Suprapubic skin (tissue), 4 donors: ENCODE measurements around the gene CTNNA3.

Experiments used
- EP300 ChIP-seq: sonication (generic); formaldehyde crosslinking; IDR thresholded peaks from one replicate; pipeline ENCODE4 v1.6.1; 2017; ENCODE audit warnings: antibody characterized with exemption
- POLR2A ChIP-seq, 2 donors: fragments of 450-650 bp; IDR thresholded peaks; one replicate each; pipeline ENCODE4 v1.6.1; 2017; ENCODE audit warnings: antibody characterized with exemption in 2 of 2, mild to moderate bottlenecking in 2 of 2, moderate library complexity in 2 of 2
- POLR2AphosphoS5 ChIP-seq, 3 donors: sonication (generic); formaldehyde crosslinking; IDR thresholded peaks; one replicate each; pipeline ENCODE4 v1.6.1; 2017; ENCODE audit warnings: antibody characterized with exemption in 3 of 3
- TF ChIP-seq, protein P1 (sequence below), 2 donors: fragments of 200-600 bp in 1 of 2; fragments of 450-650 bp in 1 of 2; sonication (generic) in 1 of 2; IDR thresholded peaks; one replicate each; pipeline ENCODE4 v1.5.1; 2016 to 2019; ENCODE audit warnings: antibody characterized with exemption in 2 of 2, mild to moderate bottlenecking in 1 of 2, moderate library complexity in 1 of 2

DNA sequence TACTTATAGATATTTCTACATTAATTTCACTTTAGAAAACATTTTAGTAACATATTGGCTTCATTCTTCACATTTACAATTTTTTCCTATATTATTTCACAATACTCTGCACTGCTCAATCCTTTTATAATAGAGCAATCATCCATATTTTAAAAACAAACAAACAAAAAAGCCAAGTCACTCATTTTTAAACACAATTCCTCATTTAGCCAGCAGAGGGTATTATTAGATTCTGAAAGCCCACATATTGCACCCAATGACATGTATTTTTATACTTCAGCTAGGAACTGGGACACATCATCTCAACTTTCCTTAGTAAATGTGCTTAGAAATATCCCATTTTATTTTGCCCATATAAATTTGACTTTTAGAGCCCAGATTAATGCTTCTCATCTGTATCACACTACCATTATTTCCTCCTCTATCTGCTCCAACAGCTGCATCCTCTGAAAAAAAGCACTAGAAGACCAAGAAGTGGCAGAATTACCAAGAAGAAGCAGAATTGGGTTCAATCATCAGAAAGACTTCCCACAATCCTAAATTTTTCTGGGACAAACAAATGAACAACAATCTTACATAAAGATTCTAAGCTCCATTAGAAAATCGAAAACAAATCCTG, 29.5 kb downstream of the CTNNA3 start:
- TF ChIP-seq, protein P1, sequence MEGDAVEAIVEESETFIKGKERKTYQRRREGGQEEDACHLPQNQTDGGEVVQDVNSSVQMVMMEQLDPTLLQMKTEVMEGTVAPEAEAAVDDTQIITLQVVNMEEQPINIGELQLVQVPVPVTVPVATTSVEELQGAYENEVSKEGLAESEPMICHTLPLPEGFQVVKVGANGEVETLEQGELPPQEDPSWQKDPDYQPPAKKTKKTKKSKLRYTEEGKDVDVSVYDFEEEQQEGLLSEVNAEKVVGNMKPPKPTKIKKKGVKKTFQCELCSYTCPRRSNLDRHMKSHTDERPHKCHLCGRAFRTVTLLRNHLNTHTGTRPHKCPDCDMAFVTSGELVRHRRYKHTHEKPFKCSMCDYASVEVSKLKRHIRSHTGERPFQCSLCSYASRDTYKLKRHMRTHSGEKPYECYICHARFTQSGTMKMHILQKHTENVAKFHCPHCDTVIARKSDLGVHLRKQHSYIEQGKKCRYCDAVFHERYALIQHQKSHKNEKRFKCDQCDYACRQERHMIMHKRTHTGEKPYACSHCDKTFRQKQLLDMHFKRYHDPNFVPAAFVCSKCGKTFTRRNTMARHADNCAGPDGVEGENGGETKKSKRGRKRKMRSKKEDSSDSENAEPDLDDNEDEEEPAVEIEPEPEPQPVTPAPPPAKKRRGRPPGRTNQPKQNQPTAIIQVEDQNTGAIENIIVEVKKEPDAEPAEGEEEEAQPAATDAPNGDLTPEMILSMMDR (IDR thresholded peaks at IDR 0.05) = peak in 1 of 2 donors; percentile 15
- TF ChIP-seq POLR2AphosphoS5 (IDR thresholded peaks at IDR 0.05) (no peak), EP300 (no peak), POLR2A (IDR thresholded peaks at IDR 0.05) (no peak)
